H9 (cell line): ENCODE results near the gene FHL1. TPM values are rescaled to one million over a fixed set of nuclear protein-coding genes. Genes with fewer than 3 reads are reported as not detected.

Source experiments
- DNase-seq: peaks from one replicate; pipeline ENCODE4 v3.0.0-alpha.2; 2017
- H2AFZ ChIP-seq: one replicate; pipeline ENCODE4 v1.6.1; 2013; ENCODE audit warnings: mild to moderate bottlenecking, low read length, control low read depth, moderate library complexity
- H2AK5ac ChIP-seq: 2 replicates; pipeline ENCODE4 v1.6.1; 2013; ENCODE audit warnings: low read length, control low read depth, mixed read lengths; ENCODE audit not compliant: insufficient read length
- H2BK120ac ChIP-seq: one replicate; pipeline ENCODE4 v1.6.1; 2013; ENCODE audit warnings: low read depth, mild to moderate bottlenecking, low read length, control low read depth, inconsistent platforms; ENCODE audit not compliant: poor library complexity, severe bottlenecking
- H2BK12ac ChIP-seq: 2 replicates; pipeline ENCODE4 v1.6.1; 2013; ENCODE audit warnings: low read length, control low read depth, mixed read lengths, low read depth; ENCODE audit not compliant: insufficient read length
- H2BK15ac ChIP-seq: 2 replicates; pipeline ENCODE4 v1.6.1; 2013; ENCODE audit warnings: low read depth, low read length, control low read depth
- H2BK20ac ChIP-seq: one replicate; pipeline ENCODE4 v1.6.1; 2013; ENCODE audit warnings: low read depth, mild to moderate bottlenecking, low read length, control low read depth, inconsistent platforms; ENCODE audit not compliant: poor library complexity, severe bottlenecking
- H2BK5ac ChIP-seq: 2 replicates; pipeline ENCODE4 v1.6.1; 2013; ENCODE audit warnings: low read length, control low read depth, mixed read lengths; ENCODE audit not compliant: insufficient read length
- H3K14ac ChIP-seq: 2 replicates; pipeline ENCODE4 v1.6.1; 2013; ENCODE audit warnings: low read length, control low read depth; ENCODE audit not compliant: insufficient read depth
- H3K18ac ChIP-seq: 2 replicates; pipeline ENCODE4 v1.6.1; 2013; ENCODE audit warnings: low read depth, mild to moderate bottlenecking, mixed read lengths, low read length, control low read depth; ENCODE audit not compliant: insufficient read length
- H3K23ac ChIP-seq: 2 replicates; pipeline ENCODE4 v1.6.1; 2013; ENCODE audit warnings: low read length, control low read depth, mixed read lengths, low read depth; ENCODE audit not compliant: insufficient read length
- H3K23me2 ChIP-seq: 2 replicates; pipeline ENCODE4 v1.6.1; 2013; ENCODE audit warnings: low read depth, mild to moderate bottlenecking, mixed read lengths, low read length, control low read depth; ENCODE audit not compliant: insufficient read length, poor library complexity, severe bottlenecking
- H3K27ac ChIP-seq: 2 replicates; pipeline ENCODE4 v1.5.1; 2013; ENCODE audit warnings: low read length, control low read depth, mixed read lengths, low read depth; ENCODE audit not compliant: insufficient read length
- H3K27me3 ChIP-seq: 2 replicates; pipeline ENCODE4 v1.6.1; 2013; ENCODE audit warnings: low read length, control low read depth, inconsistent platforms; ENCODE audit not compliant: insufficient read depth
- H3K4ac ChIP-seq: 2 replicates; pipeline ENCODE4 v1.6.1; 2013; ENCODE audit warnings: low read depth, mild to moderate bottlenecking, control low read depth, inconsistent platforms, low read length, moderate library complexity
- H3K4me1 ChIP-seq: 2 replicates; pipeline ENCODE4 v1.6.1; 2013; ENCODE audit warnings: low read length, control low read depth, inconsistent platforms; ENCODE audit not compliant: insufficient read depth
- H3K4me2 ChIP-seq: 2 replicates; pipeline ENCODE4 v1.6.1; 2013; ENCODE audit warnings: low read length, control low read depth, mixed read lengths; ENCODE audit not compliant: insufficient read length, insufficient read depth
- H3K56ac ChIP-seq: 2 replicates; pipeline ENCODE4 v1.6.1; 2013; ENCODE audit warnings: low read depth, mild to moderate bottlenecking, mixed read lengths, low read length, control low read depth; ENCODE audit not compliant: insufficient read length
- H3K79me1 ChIP-seq: 2 replicates; pipeline ENCODE4 v1.6.1; 2013; ENCODE audit warnings: low read depth, mild to moderate bottlenecking, moderate library complexity, low read length, control low read depth, inconsistent platforms; ENCODE audit not compliant: insufficient read depth, poor library complexity, severe bottlenecking
- H3K79me2 ChIP-seq: 2 replicates; pipeline ENCODE4 v1.6.1; 2013; ENCODE audit warnings: low read length, control low read depth, inconsistent platforms; ENCODE audit not compliant: insufficient read depth
- H3K9ac ChIP-seq: 2 replicates; pipeline ENCODE4 v1.6.1; 2013; ENCODE audit warnings: low read length, control low read depth, mixed read lengths; ENCODE audit not compliant: insufficient read length; ENCODE audit errors: extremely low read depth
- H3K9me3 ChIP-seq: one replicate; pipeline ENCODE4 v1.6.1; 2013; ENCODE audit warnings: low read depth, low read length, inconsistent platforms; ENCODE audit not compliant: control insufficient read depth
- H3T11ph ChIP-seq: one replicate; pipeline ENCODE4 v1.6.1; 2013; ENCODE audit warnings: mild to moderate bottlenecking, low read length, control low read depth, inconsistent platforms
- H4K20me1 ChIP-seq: one replicate; pipeline ENCODE4 v1.6.1; 2013; ENCODE audit not compliant: control insufficient read depth, insufficient read length, insufficient read depth
- H4K5ac ChIP-seq: 2 replicates; pipeline ENCODE4 v1.6.1; 2013; ENCODE audit warnings: low read depth, mild to moderate bottlenecking, mixed read lengths, low read length, control low read depth; ENCODE audit not compliant: insufficient read length
- H4K8ac ChIP-seq: replicated peaks from 2 replicates; pipeline ENCODE4 v1.6.1; 2013; ENCODE audit warnings: low read length, control low read depth, mixed read lengths, low read depth; ENCODE audit not compliant: insufficient read length
- H4K91ac ChIP-seq: 2 replicates; pipeline ENCODE4 v1.6.1; 2013; ENCODE audit warnings: low read depth, mild to moderate bottlenecking, moderate library complexity, mixed read lengths, low read length, control low read depth; ENCODE audit not compliant: insufficient read length
- H3K27ac Mint-ChIP-seq, 3 experiments: 2 replicates in 2 of 3; 3 replicates in 1 of 3; pipeline ENCODE4 v1.8.0; 2020 to 2021; ENCODE audit warnings: mixed read lengths in 3 of 3, mild to moderate bottlenecking in 1 of 3, moderate library complexity in 1 of 3
- H3K27me3 Mint-ChIP-seq: 2 replicates; pipeline ENCODE4 v1.8.0; 2021; ENCODE audit warnings: low read depth, mild to moderate bottlenecking, moderate library complexity, mixed read lengths
- H3K36me3 Mint-ChIP-seq, 3 experiments: 2 replicates in 2 of 3; 3 replicates in 1 of 3; pipeline ENCODE4 v1.8.0; 2020 to 2021; ENCODE audit warnings: low read depth in 3 of 3, mixed read lengths in 3 of 3; ENCODE audit not compliant: insufficient read depth in 1 of 3
- H3K4me1 Mint-ChIP-seq, 2 experiments: 2 replicates each; pipeline ENCODE4 v1.8.0; 2020; ENCODE audit warnings: mixed read lengths in 2 of 2
- H3K4me3 Mint-ChIP-seq, 2 experiments: 2 replicates in 1 of 2; 3 replicates in 1 of 2; pipeline ENCODE4 v1.8.0; 2020 to 2021; ENCODE audit warnings: mild to moderate bottlenecking in 2 of 2, mixed read lengths in 2 of 2, moderate library complexity in 1 of 2
- H3K9me3 Mint-ChIP-seq, 2 experiments: 2 replicates in 1 of 2; 3 replicates in 1 of 2; pipeline ENCODE4 v1.8.0; 2020; ENCODE audit warnings: mild to moderate bottlenecking in 2 of 2, mixed read lengths in 2 of 2, moderate library complexity in 1 of 2
- CTCF ChIP-seq: fragments of 200-600 bp; sonication (generic); conservative IDR thresholded peaks from 3 replicates; pipeline ENCODE4 v1.8.0; 2021; ENCODE audit warnings: antibody characterized with exemption, mild to moderate bottlenecking
- WGBS: extraction: QIAGEN DNeasy Blood & Tissue Kit; methylation state at CpG from one replicate; pipeline ENCODE4 v1.1.7; 2013; ENCODE audit warnings: missing lambda C conversion rate, low lambda C conversion rate, mixed read lengths; ENCODE audit not compliant: insufficient read length; ENCODE audit errors: extremely low coverage; 5-methylcytosine and 5-hydroxymethylcytosine counted together
- total RNA-seq: library from RNA; stranded (reverse); gene quantifications from 2 replicates; pipeline ENCODE4 v1.2.1, GENCODE V29; 2021

FHL1 gene
- total RNA-seq, 1 experiment from 2014 or later = 20.0 TPM

- Histone ChIP-seq H3K27me3 (no peaks in the 10 kb centered on the region), H4K20me1 (no peaks in the 10 kb centered on the region), H3K4me2 (no peak overlapping the region), H2BK12ac (no peak overlapping the region), H3K4me1 (no peaks in the 10 kb centered on the region), H2AFZ (no peak overlapping the region), H3K9me3 (peaks cover 24% of the 10 kb centered on the region), H4K8ac (no peak overlapping the region), H3K23ac (no peak overlapping the region), H3K23me2 (no peaks in the 10 kb centered on the region), H3K56ac (no peak overlapping the region), H3T11ph (no peak overlapping the region), H2BK15ac (no peak overlapping the region), H3K79me1 (no peaks in the 10 kb centered on the region), H2BK5ac (no peak overlapping the region), H3K14ac (no peak overlapping the region), H4K5ac (no peak overlapping the region), H3K27ac (no peak overlapping the region), H3K4ac (no peak overlapping the region), H2BK120ac (no peak overlapping the region), H4K91ac (no peak overlapping the region), H2AK5ac (no peak overlapping the region), H3K9ac (no peak overlapping the region), H3K18ac (no peak overlapping the region), H2BK20ac (no peak overlapping the region), H3K79me2 (no peaks in the 10 kb centered on the region)
- WGBS = no CpG with 5 or more reads among the region's 3 CpGs
- no peak overlapping the region for H3K27ac Mint-ChIP-seq
- H3K4me1 Mint-ChIP-seq = peaks cover 40 to 58% of the 10 kb centered on the region in 2 experiments
- DNase-seq = no peak
- no peaks in the 10 kb centered on the region for H3K27me3 Mint-ChIP-seq
- no peak overlapping the region for H3K4me3 Mint-ChIP-seq
- no peak for TF ChIP-seq CTCF
- H3K36me3 Mint-ChIP-seq = peaks cover 0 to 4% (median 3%) of the 10 kb centered on the region in 3 experiments; a peak in 4 of 7 replicates
- H3K9me3 Mint-ChIP-seq = peaks cover 54 to 69% of the 10 kb centered on the region in 2 experiments
Observed at GRCh38 chrX:136165406-136165805, 18.1 kb downstream of the FHL1 start.
